NCI-H2227 (cell line): ENCODE measurements around the gene BPIFB2.

ENCODE experiments used
- DNase-seq: peaks from one replicate; lab custom pipeline; 2025; ENCODE audit not compliant: unreplicated experiment; lab: John Stamatoyannopoulos, UW

BPIFB2 gene

GRCh38 chr20:32984196-32984595, 23.3 kb upstream of the BPIFB2 start:
- no peak for DNase-seq

GRCh38 chr20:32984631-32985354, 22.7 kb upstream of the BPIFB2 start:
- no peak for DNase-seq

- DNase-seq, result no peak
These were observed 21.9 kb upstream of the BPIFB2 start for GRCh38 chr20:32985596-32985995.

- no peak for DNase-seq
These were observed 21.1 kb upstream of the BPIFB2 start for GRCh38 chr20:32986331-32986966.

- DNase-seq, result no peak
These were observed 20.3 kb upstream of the BPIFB2 start for GRCh38 chr20:32987044-32987825.

- DNase-seq, result no peak
These were observed 19.5 kb upstream of the BPIFB2 start for GRCh38 chr20:32988008-32988407.

GRCh38 chr20:32989507-32990283, 17.8 kb upstream of the BPIFB2 start:
- DNase-seq, result no peak

GRCh38 chr20:32990426-32990825, 17.1 kb upstream of the BPIFB2 start:
- DNase-seq, result no peak

- no peak for DNase-seq
These were observed 16.1 kb upstream of the BPIFB2 start for GRCh38 chr20:32991383-32991782.

GRCh38 chr20:32991792-32992641, 15.5 kb upstream of the BPIFB2 start:
- DNase-seq, result no peak

GRCh38 chr20:32993496-32994050, 13.9 kb upstream of the BPIFB2 start:
- DNase-seq, result no peak

- DNase-seq, result no peak
These were observed 11.7 kb upstream of the BPIFB2 start for GRCh38 chr20:32995802-32996201.

- no peak for DNase-seq
These were observed 10.1 kb upstream of the BPIFB2 start for GRCh38 chr20:32997431-32997830.

- no peak for DNase-seq
These were observed 7.8 kb upstream of the BPIFB2 start for GRCh38 chr20:32999603-33000250.

- DNase-seq, result no peak
These were observed 6.6 kb upstream of the BPIFB2 start for GRCh38 chr20:33000802-33001466.

- no peak for DNase-seq
These were observed 5.3 kb upstream of the BPIFB2 start for GRCh38 chr20:33002087-33002808.

- no peak for DNase-seq
These were observed 3.3 kb upstream of the BPIFB2 start, which contains the start of gene SUN5 for GRCh38 chr20:33004141-33004751. SUN5 (minus strand) TSS chr20:33004433; CDS start chr20:33004340, 93 bp downstream.

GRCh38 chr20:33005132-33005566, 2.4 kb upstream of the BPIFB2 start:
- no peak for DNase-seq
